ENCODE results near the gene INO80D. TPM values are rescaled to one million over a fixed set of nuclear protein-coding genes. Genes with fewer than 3 reads are reported as not detected.
"Not testable (repeated sequence)": the region's sequence is repeated elsewhere in the genome, so short reads cannot be mapped to it uniquely, and the experiment has no call there.

INO80D gene
- total and polyA plus RNA-seq, 2 of the 13 experiments (the other 11 are each of a cell fraction or from before 2014, with no cell fraction given), result 7.6 to 7.9 TPM

DNA sequence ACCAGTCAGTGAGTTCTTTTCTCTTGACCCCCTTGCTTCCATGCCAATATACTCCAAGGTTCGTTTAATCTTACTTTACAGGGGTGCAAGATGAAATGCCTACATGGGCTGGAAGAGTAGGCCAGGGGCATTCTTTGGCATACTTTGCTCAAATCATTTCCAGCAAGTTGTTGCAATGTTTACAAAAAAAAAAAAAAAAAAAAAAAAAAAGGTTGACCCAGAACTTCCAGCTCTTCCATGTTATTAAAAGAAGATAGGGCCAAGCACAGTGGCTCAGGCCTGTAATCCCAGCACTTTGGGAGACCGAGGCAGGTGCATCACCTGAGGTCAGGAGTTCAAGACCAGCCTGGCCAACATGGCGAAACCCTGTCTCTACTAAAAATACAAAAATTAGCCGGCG, 8.1 kb downstream of the INO80D start:
- ATAC-seq; H2AFZ ChIP-seq (ENCODE audit: low read length); FAIRE-seq; H3K9me3 ChIP-seq (ENCODE audit: low read length); CTCF ChIA-PET (ENCODE audit: low intra/inter-chr PET ratio, low total read pairs); H3K4me3 ChIP-seq (replicated peaks in 1 of 3; ENCODE audit: insufficient read depth in 1 of 3, low read depth in 2 of 3, low read length in 3 of 3); BruUV-seq (replicated peaks); H3K27me3 ChIP-seq (ENCODE audit: control insufficient read depth in 1 of 2, insufficient read depth in 2 of 2, low read length in 2 of 2); DNase-seq (ENCODE audit: low spot score); H4K20me1 ChIP-seq (ENCODE audit: insufficient read depth, low read length); in situ Hi-C loops (cut with HindIII; ENCODE audit: extremely low pct_ligation_motif_present, low pct_unique_long_range_greater_than_20kb): not testable (repeated sequence)
- POLR2A ChIA-PET, result interaction anchor here (0.6 to 1.5 kb wide), 4 partner anchors 9 to 113 kb away, joined by 3 to 9 read pairs (median 4); partner anchors contain the start of gene INO80D
- Histone ChIP-seq H3K36me3 (replicated peaks in 1 of 2; ENCODE audit: control insufficient read depth in 1 of 2, insufficient read depth in 2 of 2, low read length in 2 of 2) (peaks cover 2 to 10% of the 10 kb centered on the region in 2 experiments; a peak in 4 of 5 replicates), H3K4me1 (ENCODE audit: insufficient read depth, low read length) (peaks cover 66% of the 10 kb centered on the region), H3K4me2 (ENCODE audit: low read depth, low read length) (0 out of 2 replicates have a peak overlapping the region, but pooled peaks have one; percentile 46), H3K9ac (ENCODE audit: insufficient read depth, low read depth, low read length) (peak overlapping the region; percentile 1; the same call in 1 of the 2 replicates), H3K27ac (ENCODE audit: extremely low read length, insufficient read depth, low read length) (peak overlapping the region; percentile 55), H3K79me2 (ENCODE audit: insufficient read depth, low read length) (peaks cover 92% of the 10 kb centered on the region)
- WGBS (ENCODE audit: low lambda C conversion rate), result 85% methylated on average over 5 of the region's 5 CpGs
- intact Hi-C loops (cut with micrococcal nuclease; ENCODE audit: unreplicated experiment), result loop anchor here (1.0 to 10.0 kb wide), 4 partner anchors 8 to 143 kb away; partner anchors contain the start of gene INO80D
- TF ChIP-seq GATAD2A (CRISPR knock-in tag; IDR thresholded peaks at IDR 0.05) (peak; percentile 32; the same call in 1 of the 2 replicates), SALL1 (CRISPR knock-in tag; IDR thresholded peaks at IDR 0.05) (peak; percentile 32; the same call in 1 of the 2 replicates), CEBPG (CRISPR knock-in tag; IDR thresholded peaks at IDR 0.05) (0 out of 2 replicates have a peak, but pooled peaks have one; percentile 24), ZNF766 (CRISPR knock-in tag; IDR thresholded peaks at IDR 0.05; ENCODE audit: borderline replicate concordance) (0 out of 2 replicates have a peak, but pooled peaks have one; percentile 34), RARA (CRISPR knock-in tag; IDR thresholded peaks at IDR 0.05) (0 out of 2 replicates have a peak, but pooled peaks have one; percentile 14), POGZ (CRISPR knock-in tag; IDR thresholded peaks at IDR 0.05) (0 out of 2 replicates have a peak, but pooled peaks have one; percentile 11), ZNF362 (CRISPR knock-in tag; IDR thresholded peaks at IDR 0.05; ENCODE audit: borderline replicate concordance) (peak; percentile 77; the same call in 1 of the 2 replicates), ETV5 (CRISPR knock-in tag; IDR thresholded peaks at IDR 0.05; ENCODE audit: borderline replicate concordance) (0 out of 2 replicates have a peak, but pooled peaks have one; percentile 10), FOXA3 (CRISPR knock-in tag; IDR thresholded peaks at IDR 0.05) (peak; percentile 67), ARID5B (CRISPR knock-in tag; IDR thresholded peaks at IDR 0.05) (peak; percentile 22; the same call in 1 of the 2 replicates)

Measured in HepG2 (cell line).